OCI-M1 (cell line): ENCODE data around the gene PCDHB16.
A peak's percentile ranks its signal among the peaks of the same experiment; 100 is the strongest.
"Not testable (repeated sequence)": the region's sequence is repeated elsewhere in the genome, so short reads cannot be mapped to it uniquely, and the experiment has no call there.

Source experiments
- DNase-seq: peaks from one replicate; lab custom pipeline; 2025; lab: John Stamatoyannopoulos, UW

Gene PCDHB16

DNA sequence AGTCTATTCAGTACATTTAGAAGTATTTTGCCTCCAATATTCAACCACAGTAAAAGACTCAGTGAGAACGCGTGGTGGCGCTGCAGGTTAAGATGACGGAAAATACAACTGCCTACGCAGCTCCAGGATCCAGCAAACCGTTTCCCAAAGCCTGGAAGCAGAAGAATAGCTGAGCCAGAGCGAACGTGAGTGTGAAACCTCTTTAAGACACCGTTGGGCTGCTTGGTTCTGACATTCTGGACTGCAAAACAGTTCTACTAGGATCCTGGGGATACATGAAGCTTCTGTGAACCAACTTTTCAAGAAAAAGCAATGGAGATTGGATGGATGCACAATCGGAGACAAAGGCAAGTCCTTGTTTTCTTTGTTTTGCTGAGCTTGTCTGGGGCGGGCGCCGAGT is at the start of gene PCDHB16:
Gene PCDHB16 (plus strand): TSS at position 140 of the 400 bp plus-strand sequence. CDS start 173 bp downstream, at position 313.
- DNase-seq, result peak; percentile 12

DNA sequence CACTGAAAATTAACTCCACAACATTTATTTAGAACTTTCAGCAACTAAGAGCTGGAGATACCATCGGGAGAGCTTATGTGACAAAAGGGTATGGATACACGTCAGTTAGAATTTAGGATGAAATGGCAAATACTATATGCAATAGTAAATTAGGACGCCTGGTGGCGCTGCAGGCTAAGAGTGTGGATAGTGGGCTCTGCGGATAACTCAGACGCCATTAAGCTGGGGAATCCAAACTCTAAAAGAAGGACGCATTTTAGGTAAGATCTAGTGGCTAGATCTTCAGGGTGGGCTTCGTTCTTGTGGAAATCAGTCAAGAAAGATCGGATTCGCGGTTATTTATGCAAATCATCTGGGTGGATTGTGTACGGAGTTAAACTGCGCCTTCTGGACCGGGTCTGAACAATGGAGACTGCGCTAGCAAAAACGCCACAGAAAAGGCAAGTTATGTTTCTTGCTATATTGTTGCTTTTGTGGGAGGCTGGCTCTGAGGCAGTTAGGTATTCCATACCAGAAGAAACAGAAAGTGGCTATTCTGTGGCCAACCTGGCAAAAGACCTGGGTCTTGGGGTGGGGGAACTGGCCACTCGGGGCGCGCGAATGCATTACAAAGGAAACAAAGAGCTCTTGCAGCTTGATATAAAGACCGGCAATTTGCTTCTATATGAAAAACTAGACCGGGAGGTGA is 47.0 kb upstream of the PCDHB16 start, which contains the start of gene PCDHB5:
Gene PCDHB5 (plus strand): TSS at position 177 of the 688 bp plus-strand sequence. CDS start 229 bp downstream, at position 406.
- DNase-seq, result peak; percentile 11

DNA sequence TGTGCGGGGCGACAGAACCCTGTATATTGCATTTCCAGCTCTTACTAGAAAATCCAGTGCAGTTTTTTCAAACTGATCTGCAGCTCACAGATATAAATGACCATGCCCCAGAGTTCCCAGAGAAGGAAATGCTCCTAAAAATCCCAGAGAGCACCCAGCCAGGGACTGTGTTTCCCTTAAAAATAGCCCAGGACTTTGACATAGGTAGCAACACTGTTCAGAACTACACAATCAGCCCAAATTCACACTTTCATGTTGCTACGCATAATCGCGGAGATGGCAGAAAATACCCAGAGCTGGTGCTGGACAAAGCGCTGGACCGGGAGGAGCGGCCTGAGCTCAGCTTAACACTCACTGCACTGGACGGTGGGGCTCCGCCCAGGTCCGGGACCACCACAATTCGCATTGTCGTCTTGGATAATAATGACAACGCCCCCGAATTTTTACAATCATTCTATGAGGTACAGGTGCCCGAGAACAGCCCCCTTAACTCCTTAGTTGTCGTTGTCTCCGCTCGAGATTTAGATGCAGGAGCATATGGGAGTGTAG is 46.4 kb upstream of the PCDHB16 start:
- no peak for DNase-seq

DNA sequence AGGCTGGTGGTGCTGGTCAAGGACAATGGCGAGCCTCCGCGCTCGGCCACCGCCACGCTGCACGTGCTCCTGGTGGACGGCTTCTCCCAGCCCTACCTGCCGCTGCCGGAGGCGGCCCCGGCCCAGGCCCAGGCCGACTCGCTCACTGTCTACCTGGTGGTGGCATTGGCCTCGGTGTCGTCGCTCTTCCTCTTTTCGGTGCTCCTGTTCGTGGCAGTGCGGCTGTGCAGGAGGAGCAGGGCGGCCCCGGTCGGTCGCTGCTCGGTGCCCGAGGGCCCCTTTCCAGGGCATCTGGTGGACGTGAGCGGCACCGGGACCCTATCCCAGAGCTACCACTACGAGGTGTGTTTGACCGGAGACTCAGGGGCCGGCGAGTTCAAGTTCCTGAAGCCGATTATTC is 44.8 kb upstream of the PCDHB16 start:
- DNase-seq, result not testable (repeated sequence)

DNA sequence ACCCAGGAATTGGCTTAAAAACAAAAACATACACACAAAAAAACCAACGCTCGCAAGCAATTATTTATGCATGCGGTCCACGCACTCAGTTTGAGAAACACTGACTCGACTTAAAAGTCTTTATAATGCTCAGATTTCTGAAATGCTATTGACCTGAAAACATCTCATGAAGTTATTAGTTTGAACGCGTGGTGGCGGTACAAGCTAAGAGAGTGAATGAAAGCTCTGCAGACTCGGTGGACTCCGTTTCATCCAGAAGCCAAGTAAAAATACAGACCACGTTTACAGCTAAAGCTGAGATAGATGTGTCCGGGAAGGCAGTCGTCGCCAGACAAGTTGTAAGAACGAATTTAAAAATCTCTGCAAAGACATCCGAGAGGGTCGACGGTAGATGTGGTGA is 32.4 kb upstream of the PCDHB16 start, which contains the start of gene PCDHB6:
Gene PCDHB6 (plus strand): TSS at position 246 of the 400 bp plus-strand sequence. CDS start 201 bp downstream, outside the sequence.
- peak; percentile 12 for DNase-seq

DNA sequence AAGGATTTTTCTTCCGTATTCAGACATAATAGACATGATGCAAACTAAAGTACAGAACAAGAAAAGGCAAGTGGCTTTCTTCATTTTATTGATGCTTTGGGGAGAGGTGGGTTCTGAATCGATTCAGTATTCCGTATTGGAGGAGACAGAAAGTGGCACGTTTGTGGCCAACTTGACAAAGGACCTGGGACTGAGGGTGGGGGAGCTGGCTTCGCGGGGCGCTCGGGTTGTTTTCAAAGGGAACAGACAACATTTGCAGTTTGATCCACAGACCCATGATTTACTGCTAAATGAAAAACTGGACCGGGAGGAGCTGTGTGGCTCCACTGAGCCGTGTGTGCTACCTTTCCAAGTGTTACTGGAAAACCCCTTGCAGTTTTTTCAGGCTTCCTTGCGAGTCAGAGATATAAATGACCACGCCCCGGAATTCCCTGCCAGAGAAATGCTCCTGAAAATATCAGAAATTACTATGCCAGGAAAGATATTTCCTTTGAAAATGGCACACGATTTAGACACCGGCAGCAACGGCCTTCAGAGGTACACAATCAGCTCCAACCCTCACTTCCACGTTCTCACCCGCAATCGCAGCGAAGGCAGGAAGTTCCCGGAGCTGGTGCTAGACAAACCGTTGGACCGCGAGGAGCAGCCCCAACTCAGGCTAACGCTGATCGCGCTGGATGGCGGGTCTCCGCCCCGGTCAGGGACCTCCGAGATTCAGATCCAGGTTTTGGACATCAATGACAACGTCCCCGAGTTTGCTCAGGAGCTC is 31.8 kb upstream of the PCDHB16 start:
- DNase-seq, result no peak

DNA sequence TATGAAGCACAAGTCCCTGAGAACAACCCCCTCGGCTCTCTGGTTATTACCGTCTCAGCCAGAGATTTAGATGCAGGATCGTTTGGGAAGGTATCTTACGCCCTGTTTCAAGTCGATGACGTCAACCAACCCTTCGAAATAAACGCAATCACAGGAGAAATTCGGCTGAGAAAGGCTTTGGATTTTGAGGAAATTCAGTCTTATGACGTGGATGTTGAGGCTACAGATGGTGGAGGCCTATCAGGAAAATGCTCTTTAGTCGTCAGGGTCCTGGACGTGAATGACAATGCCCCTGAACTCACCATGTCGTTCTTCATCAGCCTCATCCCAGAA is 31.2 kb upstream of the PCDHB16 start:
- no peak for DNase-seq

DNA sequence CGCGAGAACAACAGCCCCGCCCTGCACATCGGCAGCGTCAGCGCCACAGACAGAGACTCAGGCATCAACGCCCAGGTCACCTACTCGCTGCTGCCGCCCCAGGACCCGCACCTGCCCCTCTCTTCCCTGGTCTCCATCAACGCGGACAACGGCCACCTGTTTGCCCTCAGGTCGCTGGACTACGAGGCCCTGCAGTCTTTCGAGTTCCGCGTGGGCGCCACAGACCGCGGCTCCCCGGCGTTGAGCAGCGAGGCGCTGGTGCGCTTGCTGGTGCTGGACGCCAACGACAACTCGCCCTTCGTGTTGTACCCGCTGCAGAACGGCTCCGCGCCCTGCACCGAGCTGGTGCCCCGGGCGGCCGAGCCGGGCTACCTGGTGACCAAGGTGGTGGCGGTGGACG is 30.6 kb upstream of the PCDHB16 start:
- not testable (repeated sequence) for DNase-seq

DNA sequence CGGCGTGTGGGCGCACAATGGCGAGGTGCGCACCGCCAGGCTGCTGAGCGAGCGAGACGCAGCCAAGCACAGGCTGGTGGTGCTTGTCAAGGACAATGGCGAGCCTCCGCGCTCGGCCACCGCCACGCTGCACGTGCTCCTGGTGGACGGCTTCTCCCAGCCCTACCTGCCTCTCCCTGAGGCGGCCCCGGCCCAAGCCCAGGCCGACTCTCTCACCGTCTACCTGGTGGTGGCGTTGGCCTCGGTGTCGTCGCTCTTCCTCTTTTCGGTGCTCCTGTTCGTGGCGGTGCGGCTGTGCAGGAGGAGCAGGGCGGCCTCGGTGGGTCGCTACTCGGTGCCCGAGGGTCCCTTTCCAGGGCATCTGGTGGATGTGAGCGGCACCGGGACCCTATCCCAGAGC is 30.1 kb upstream of the PCDHB16 start:
- not testable (repeated sequence) for DNase-seq

DNA sequence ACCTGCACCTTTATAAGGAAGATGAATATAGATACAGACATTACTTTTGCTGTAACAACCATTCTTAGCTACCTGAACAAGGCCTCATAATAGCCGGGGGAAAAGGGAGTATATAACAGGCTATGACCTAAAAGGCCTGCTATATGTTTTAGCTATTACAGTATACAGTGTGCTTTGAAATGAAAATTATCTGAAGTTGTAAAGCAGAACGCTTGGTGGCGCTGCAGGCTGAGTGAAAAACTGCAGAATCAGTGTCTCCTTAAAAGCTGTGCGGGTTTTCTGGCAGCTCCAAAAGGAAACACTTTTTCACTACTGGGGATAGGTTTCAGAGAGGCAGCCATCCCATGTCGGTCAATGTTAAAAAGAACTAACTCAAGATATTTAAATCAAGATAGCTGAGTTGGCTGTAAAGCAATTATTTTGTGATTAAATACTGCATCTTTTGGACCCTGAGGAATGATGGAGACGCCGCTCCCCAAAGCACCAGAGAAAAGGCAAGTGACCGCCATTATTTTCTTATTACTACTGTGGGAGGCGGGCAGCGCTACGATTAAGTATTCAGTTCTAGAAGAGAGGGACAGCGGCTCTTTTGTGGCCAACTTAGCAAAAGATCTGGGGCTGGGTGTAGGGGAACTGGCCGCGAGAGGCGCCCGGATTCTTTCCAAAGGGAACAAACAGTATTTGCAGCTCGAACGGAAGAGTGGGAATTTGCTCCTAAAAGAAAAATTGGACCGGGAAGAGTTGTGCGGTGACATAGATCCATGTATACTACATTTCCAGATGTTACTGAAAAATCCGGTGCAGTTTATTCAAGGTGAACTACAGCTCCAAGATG is 26.4 kb upstream of the PCDHB16 start:
- peak; percentile 29 for DNase-seq

DNA sequence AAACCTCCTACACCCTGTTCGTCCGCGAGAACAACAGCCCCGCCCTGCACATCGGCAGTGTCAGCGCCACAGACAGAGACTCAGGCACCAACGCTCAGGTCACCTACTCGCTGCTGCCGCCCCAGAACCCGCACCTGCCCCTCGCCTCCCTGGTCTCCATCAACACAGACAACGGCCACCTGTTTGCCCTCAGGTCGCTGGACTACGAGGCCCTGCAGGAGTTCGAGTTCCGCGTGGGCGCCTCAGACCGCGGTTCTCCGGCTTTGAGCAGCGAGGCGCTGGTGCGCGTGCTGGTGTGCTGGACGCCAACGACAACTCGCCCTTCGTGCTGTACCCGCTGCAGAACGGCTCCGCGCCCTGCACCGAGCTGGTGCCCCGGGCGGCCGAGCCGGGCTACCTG is 24.8 kb upstream of the PCDHB16 start:
- not testable (repeated sequence) for DNase-seq

DNA sequence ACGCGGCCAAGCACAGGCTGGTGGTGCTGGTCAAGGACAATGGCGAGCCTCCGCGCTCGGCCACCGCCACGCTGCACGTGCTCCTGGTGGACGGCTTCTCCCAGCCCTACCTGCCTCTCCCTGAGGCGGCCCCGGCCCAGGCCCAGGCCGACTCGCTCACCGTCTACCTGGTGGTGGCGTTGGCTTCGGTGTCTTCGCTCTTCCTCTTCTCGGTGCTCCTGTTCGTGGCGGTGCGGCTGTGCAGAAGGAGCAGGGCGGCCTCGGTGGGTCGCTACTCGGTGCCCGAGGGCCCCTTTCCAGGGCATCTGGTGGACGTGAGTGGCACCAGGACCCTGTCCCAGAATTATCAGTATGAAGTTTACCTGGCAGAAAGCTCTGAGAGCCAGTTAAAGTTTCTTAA is 24.3 kb upstream of the PCDHB16 start:
- not testable (repeated sequence) for DNase-seq

DNA sequence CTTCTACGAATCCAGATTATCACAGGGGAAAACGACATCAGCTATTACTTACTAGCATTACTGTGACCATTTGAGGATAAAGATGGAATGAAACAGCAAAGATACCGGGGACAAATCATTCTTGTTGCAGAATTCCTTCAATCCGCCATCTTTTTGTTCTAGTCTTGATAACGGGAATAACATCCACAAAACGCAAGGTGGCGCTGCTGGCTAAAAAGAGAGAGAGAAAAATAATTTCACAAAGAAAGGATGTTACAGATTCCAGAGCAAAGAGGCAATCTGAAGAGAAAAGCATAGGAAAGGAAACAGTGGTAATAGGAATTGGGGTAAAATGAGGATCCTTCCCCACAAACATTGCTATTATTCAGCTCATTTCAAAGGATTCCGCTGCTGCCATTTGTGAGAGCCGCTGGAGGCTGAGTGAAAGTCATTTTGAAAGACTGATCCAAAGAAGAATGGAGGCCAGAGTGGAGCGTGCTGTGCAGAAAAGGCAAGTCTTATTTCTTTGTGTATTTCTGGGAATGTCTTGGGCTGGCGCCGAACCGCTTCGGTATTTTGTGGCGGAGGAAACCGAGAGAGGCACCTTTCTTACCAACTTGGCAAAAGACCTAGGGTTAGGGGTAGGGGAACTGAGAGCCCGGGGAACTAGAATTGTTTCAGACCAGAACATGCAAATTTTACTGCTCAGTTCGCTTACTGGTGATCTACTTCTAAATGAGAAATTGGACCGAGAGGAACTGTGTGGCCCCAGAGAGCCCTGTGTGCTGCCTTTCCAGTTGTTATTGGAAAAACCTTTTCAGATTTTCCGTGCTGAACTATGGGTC is 9.6 kb upstream of the PCDHB16 start, which contains the start of gene PCDHB7:
Gene PCDHB7 (plus strand): TSS at position 264 of the 824 bp plus-strand sequence. CDS start 192 bp downstream, at position 456.
- DNase-seq, result peak; percentile 63

DNA sequence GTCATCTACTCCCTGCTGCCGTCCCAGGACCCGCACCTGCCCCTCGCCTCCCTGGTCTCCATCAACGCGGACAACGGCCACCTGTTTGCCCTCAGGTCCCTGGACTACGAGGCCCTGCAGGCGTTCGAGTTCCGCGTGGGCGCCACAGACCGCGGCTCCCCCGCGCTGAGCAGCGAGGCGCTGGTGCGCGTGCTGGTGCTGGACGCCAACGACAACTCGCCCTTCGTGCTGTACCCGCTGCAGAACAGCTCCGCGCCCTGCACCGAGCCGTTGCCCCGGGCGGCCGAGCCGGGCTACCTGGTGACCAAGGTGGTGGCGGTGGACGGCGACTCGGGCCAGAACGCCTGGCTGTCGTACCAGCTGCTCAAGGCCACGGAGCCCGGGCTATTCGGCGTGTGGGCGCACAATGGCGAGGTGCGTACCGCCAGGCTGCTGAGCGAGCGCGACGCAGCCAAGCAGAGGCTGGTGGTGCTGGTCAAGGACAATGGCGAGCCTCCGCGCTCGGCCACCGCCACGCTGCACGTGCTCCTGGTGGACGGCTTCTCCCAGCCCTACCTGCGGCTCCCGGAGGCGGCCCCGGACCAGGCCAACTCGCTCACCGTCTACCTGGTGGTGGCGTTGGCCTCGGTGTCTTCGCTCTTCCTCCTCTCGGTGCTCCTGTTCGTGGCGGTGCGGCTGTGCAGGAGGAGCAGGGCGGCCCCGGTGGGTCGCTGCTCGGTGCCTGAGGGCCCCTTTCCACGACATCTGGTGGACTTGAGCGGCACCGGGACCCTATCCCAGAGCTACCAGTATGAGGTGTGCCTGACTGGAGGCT is 7.7 kb upstream of the PCDHB16 start:
- DNase-seq, result not testable (repeated sequence)

DNA sequence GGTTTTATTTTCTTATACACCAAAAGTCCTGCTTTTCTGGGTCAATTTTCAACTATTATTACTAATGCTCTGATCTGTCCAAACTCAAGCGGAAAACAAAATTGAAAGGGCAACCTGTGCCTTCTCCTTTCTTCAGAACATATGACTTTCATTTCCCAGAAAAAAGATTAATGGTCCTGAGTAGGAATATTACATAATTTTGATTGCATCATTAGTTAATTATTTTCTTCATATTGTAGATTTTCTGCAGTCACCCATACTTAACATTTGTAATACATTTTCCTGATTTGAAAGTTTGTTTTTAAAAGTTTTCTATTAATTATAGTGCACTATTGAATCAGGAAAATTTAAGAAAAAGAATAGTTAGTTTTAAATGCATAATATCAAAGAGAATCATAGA is 6.3 kb upstream of the PCDHB16 start:
- no peak for DNase-seq

DNA sequence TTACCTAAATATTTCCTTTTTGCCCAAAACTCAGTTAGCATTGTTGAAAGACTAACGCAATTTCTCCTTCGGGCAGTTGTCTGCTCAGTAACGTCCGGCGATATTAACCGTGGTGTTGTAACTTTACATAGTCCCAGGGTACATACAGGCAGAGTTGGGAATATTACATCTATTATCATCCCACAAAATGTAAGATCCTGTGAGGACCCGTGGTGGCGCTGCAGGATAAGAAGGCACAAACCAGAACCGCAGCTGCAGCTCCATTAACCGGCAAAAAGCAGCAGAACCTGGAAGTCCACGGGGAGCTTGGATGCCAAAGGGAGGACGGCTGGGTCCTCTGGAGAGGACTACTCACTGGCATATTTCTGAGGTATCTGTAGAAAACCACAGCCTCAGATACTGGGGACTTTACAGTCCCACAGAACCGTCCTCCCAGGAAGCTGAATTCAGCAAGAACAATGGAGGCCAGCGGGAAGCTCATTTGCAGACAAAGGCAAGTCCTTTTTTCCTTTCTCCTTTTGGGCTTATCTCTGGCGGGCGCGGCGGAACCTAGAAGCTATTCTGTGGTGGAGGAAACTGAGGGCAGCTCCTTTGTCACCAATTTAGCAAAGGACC is 4.5 kb upstream of the PCDHB16 start, which contains the start of gene PCDHB8:
Gene PCDHB8 (plus strand): TSS at position 214 of the 615 bp plus-strand sequence. CDS start 245 bp downstream, at position 459.
- peak; percentile 60 for DNase-seq

DNA sequence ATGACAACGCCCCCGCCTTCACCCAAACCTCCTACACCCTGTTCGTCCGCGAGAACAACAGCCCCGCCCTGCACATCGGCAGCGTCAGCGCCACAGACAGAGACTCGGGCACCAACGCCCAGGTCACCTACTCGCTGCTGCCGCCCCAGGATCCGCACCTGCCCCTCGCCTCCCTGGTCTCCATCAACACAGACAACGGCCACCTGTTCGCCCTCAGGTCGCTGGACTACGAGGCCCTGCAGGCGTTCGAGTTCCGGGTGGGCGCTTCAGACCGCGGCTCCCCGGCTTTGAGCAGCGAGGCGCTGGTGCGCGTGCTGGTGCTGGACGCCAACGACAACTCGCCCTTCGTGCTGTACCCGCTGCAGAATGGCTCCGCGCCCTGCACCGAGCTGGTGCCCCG is 2.8 kb upstream of the PCDHB16 start:
- DNase-seq, result not testable (repeated sequence)

DNA sequence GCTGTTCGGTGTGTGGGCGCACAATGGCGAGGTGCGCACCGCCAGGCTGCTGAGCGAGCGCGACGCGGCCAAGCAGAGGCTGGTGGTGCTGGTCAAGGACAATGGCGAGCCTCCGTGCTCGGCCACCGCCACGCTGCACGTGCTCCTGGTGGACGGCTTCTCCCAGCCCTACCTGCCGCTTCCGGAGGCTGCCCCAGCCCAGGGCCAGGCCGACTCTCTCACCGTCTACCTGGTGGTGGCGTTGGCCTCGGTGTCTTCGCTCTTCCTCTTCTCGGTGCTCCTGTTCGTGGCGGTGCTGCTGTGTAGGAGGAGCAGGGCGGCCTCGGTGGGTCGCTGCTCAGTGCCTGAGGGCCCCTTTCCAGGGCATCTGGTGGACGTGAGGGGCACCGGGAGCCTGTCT is 2.3 kb upstream of the PCDHB16 start:
- not testable (repeated sequence) for DNase-seq

DNA sequence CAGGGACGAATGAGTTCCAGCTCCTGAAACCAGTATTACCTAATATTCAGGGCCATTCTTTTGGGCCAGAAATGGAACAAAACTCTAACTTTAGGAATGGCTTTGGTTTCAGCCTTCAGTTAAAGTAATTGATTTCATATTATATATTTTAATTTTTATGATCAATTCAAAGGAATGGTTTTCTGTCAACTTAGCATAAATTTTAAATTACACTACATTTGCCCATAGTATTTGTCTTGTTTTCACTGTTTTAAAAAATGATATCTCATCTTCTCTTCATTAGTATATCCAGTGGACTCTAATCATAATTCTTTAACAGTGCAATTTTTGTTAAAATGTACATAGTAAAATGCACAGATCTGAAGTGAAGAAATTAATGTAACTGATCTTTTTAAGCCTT is 1.9 kb upstream of the PCDHB16 start:
- DNase-seq, result no peak
